HG03439 (cell line): ENCODE measurements around the gene KLHL12.

Experiments
- ATAC-seq: cut with Tn5 transposase; IDR thresholded peaks from one replicate; pipeline ENCODE4 v1.9.1; 2021; ENCODE audit warnings: mild to moderate bottlenecking, moderate library complexity; ENCODE audit not compliant: unreplicated experiment

KLHL12 gene

DNA sequence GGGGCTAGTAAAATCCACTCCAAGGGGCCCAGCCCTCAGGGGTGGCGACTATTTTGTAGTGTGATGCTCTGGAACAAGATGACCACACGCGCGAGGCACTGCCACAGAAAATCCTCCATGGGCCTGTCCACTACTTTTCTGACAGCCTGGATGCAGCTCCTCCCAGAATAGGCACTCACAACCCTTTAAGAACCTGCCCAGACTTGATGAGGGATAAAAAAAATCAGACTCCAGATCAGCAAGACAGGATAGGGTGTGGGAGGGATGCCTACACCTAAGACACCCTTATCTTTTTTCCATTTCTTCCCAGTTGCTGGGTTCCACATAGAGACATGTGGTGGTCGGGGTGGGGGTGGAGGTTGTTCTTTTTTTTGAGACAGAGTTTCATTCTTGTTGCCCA, 82.8 kb downstream of the KLHL12 start:
- ATAC-seq = no peak

DNA sequence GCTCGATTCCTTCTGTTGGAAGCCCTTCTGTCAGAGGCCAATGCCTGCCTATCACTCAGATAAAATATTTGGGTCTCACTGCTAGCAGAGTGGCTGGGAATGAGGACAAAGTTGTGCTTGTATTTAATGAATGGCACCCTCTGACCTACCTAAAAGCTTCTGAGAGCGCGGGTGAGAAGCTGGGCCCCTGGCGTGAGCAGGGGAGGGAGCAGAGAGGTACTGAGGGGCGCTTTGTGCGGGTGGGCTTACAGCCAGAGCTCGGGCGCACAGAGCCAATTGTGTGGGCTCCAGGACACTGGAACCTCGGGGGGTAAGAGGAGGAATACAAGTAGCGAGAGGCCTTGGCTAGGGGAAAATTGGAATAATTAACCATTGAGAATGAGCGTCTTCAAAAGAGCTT, 84.0 kb downstream of the KLHL12 start:
- ATAC-seq = no peak
